ENCODE results near the gene SEMA5A. TPM values are rescaled to one million over a fixed set of nuclear protein-coding genes. Genes with fewer than 3 reads are reported as not detected.

The SEMA5A gene
- total and polyA plus RNA-seq, 2 of the 8 experiments (the other 6 are each of a cell fraction or from before 2014, with no cell fraction given) = 5.3 to 8.9 TPM

- TF ChIP-seq TEAD4 (IDR thresholded peaks at IDR 0.05; ENCODE audit: low read depth, low read length) (no peak), JUND (IDR thresholded peaks at IDR 0.05; ENCODE audit: low read length) (no peak), JUN (IDR thresholded peaks at IDR 0.05; ENCODE audit: low read depth, low read length) (no peak), CREB1 (IDR thresholded peaks at IDR 0.05) (no peak), NANOG (IDR thresholded peaks at IDR 0.05; ENCODE audit: insufficient read depth, low read depth, low read length, poor library complexity, severe bottlenecking) (no peak)
Observed at GRCh38 chr5:9529041-9529480, 16.8 kb downstream of the SEMA5A start (continued).

Data from H1 (cell line).